ENCODE results near the gene TTC24.

- TF ChIP-seq CTCF (IDR thresholded peaks at IDR 0.05) (peak in 1 of 3 experiments; percentile 9), POLR2A (IDR thresholded peaks at IDR 0.05) (no peak)
Measured at GRCh38 chr1:156599811-156600210, 20.3 kb downstream of the TTC24 start.
